Trophoblast cell (in vitro differentiated cells and primary cell): ENCODE data around the gene ACSL1.

ENCODE experiments used
- DNase-seq, 2 donors: peaks; one replicate each; pipeline ENCODE4 v3.0.0-alpha.2; 2016
- H2AFZ ChIP-seq: 2 replicates; pipeline ENCODE4 v1.6.1; 2013; ENCODE audit warnings: low read length, moderate library complexity, mild to moderate bottlenecking; ENCODE audit not compliant: insufficient read depth, poor library complexity
- H2AK5ac ChIP-seq: 2 replicates; pipeline ENCODE4 v1.6.1; 2013; ENCODE audit warnings: mild to moderate bottlenecking, low read length
- H2BK120ac ChIP-seq: 2 replicates; pipeline ENCODE4 v1.6.1; 2013; ENCODE audit warnings: low read length, mild to moderate bottlenecking, moderate library complexity; ENCODE audit not compliant: insufficient read depth, poor library complexity
- H2BK12ac ChIP-seq: 2 replicates; pipeline ENCODE4 v1.6.1; 2013; ENCODE audit warnings: mild to moderate bottlenecking, low read length, moderate library complexity
- H2BK5ac ChIP-seq: 2 replicates; pipeline ENCODE4 v1.6.1; 2013; ENCODE audit warnings: low read length, low read depth, moderate library complexity, mild to moderate bottlenecking; ENCODE audit not compliant: poor library complexity
- H3K14ac ChIP-seq: 2 replicates; pipeline ENCODE4 v1.6.1; 2013; ENCODE audit warnings: mild to moderate bottlenecking, low read length
- H3K18ac ChIP-seq: 2 replicates; pipeline ENCODE4 v1.6.1; 2013; ENCODE audit warnings: mild to moderate bottlenecking, low read length
- H3K23ac ChIP-seq: 2 replicates; pipeline ENCODE4 v1.6.1; 2013; ENCODE audit warnings: low read length
- H3K27ac ChIP-seq: 2 replicates; pipeline ENCODE4 v1.5.1; 2013; ENCODE audit warnings: low read depth, mild to moderate bottlenecking, inconsistent platforms, low read length, moderate library complexity
- H3K27me3 ChIP-seq: 2 replicates; pipeline ENCODE4 v1.6.1; 2013; ENCODE audit warnings: inconsistent platforms, mild to moderate bottlenecking, low read length, moderate library complexity; ENCODE audit not compliant: insufficient read depth
- H3K36me3 ChIP-seq, 2 experiments: 1 replicate in 1 of 2; 2 replicates in 1 of 2; pipeline ENCODE4 v1.6.1; 2013; ENCODE audit warnings: low read length in 2 of 2, mild to moderate bottlenecking in 2 of 2, moderate library complexity in 1 of 2; ENCODE audit not compliant: insufficient read depth in 2 of 2, control insufficient read depth in 1 of 2
- H3K4ac ChIP-seq: 2 replicates; pipeline ENCODE4 v1.6.1; 2013; ENCODE audit warnings: low read depth, mild to moderate bottlenecking, low read length, moderate library complexity
- H3K4me1 ChIP-seq, 2 experiments: 1 replicate in 1 of 2; 2 replicates in 1 of 2; pipeline ENCODE4 v1.6.1; 2013; ENCODE audit warnings: low read length in 2 of 2, mild to moderate bottlenecking in 2 of 2, moderate library complexity in 1 of 2; ENCODE audit not compliant: insufficient read depth in 2 of 2, control insufficient read depth in 1 of 2
- H3K4me2 ChIP-seq: 2 replicates; pipeline ENCODE4 v1.6.1; 2013; ENCODE audit warnings: inconsistent platforms, mild to moderate bottlenecking, low read length, moderate library complexity
- H3K4me3 ChIP-seq: 2 replicates; pipeline ENCODE4 v1.5.1; 2013; ENCODE audit warnings: mild to moderate bottlenecking, low read depth, low read length, inconsistent platforms
- H3K79me1 ChIP-seq: one replicate; pipeline ENCODE4 v1.6.1; 2013; ENCODE audit warnings: low read length
- H3K79me2 ChIP-seq: 2 replicates; pipeline ENCODE4 v1.6.1; 2013; ENCODE audit warnings: low read length, mild to moderate bottlenecking; ENCODE audit not compliant: control insufficient read depth, insufficient read depth, poor library complexity
- H3K9ac ChIP-seq: 2 replicates; pipeline ENCODE4 v1.6.1; 2013; ENCODE audit warnings: mild to moderate bottlenecking, low read length
- H3K9me3 ChIP-seq: 2 replicates; pipeline ENCODE4 v1.6.1; 2013; ENCODE audit warnings: low read depth, mild to moderate bottlenecking, control low read depth, inconsistent platforms, low read length; ENCODE audit not compliant: insufficient read depth
- H4K12ac ChIP-seq: 2 replicates; pipeline ENCODE4 v1.6.1; 2013; ENCODE audit warnings: low read depth, mild to moderate bottlenecking, low read length, moderate library complexity
- H4K8ac ChIP-seq: 2 replicates; pipeline ENCODE4 v1.6.1; 2013; ENCODE audit warnings: low read depth, mild to moderate bottlenecking, low read length, moderate library complexity
- H4K91ac ChIP-seq: one replicate; pipeline ENCODE4 v1.6.1; 2013; ENCODE audit warnings: low read depth, mild to moderate bottlenecking, low read length, moderate library complexity
- WGBS: extraction: QIAGEN DNeasy Blood & Tissue Kit; methylation state at CpG from one replicate; pipeline ENCODE4 v1.1.7; 2013; ENCODE audit warnings: missing lambda C conversion rate; ENCODE audit not compliant: insufficient read length, insufficient coverage; ENCODE audit errors: extremely low coverage; 5-methylcytosine and 5-hydroxymethylcytosine counted together

The ACSL1 gene

GRCh38 chr4:184732126-184732525 is 93.6 kb downstream of the ACSL1 start:
- Histone ChIP-seq H3K9me3 (no peaks in the 10 kb centered on the region), H3K79me2 (no peaks in the 10 kb centered on the region), H3K14ac (no peak overlapping the region), H3K4me1 (no peaks in the 10 kb centered on the region), H3K4me3 (no peak overlapping the region), H2AK5ac (no peak overlapping the region), H4K12ac (no peak overlapping the region), H3K36me3 (peaks cover 2 to 7% of the 10 kb centered on the region in 2 experiments), H2BK120ac (no peak overlapping the region), H4K8ac (no peak overlapping the region), H3K9ac (no peak overlapping the region), H3K4ac (no peak overlapping the region), H3K18ac (no peak overlapping the region), H3K23ac (no peak overlapping the region), H2BK5ac (no peak overlapping the region), H3K79me1 (peaks cover 2% of the 10 kb centered on the region), H3K27ac (no peak overlapping the region), H2BK12ac (no peak overlapping the region), H2AFZ (no peak overlapping the region), H3K4me2 (no peak overlapping the region), H4K91ac (no peak overlapping the region), H3K27me3 (no peaks in the 10 kb centered on the region)
- peak in 1 of 2 donors; percentile 19 for DNase-seq
- WGBS: no CpG with 5 or more reads among the region's 4 CpGs

- Histone ChIP-seq H4K12ac (no peak overlapping the region), H2BK120ac (no peak overlapping the region), H3K4me2 (no peak overlapping the region), H3K9ac (no peak overlapping the region), H4K8ac (no peak overlapping the region), H2AFZ (no peak overlapping the region), H3K4me1 (no peaks in the 10 kb centered on the region), H3K18ac (no peak overlapping the region), H3K23ac (no peak overlapping the region), H3K4me3 (no peak overlapping the region), H3K79me2 (no peaks in the 10 kb centered on the region), H4K91ac (no peak overlapping the region), H2BK5ac (no peak overlapping the region), H3K27ac (no peak overlapping the region), H3K79me1 (peaks cover 2% of the 10 kb centered on the region), H2AK5ac (no peak overlapping the region), H2BK12ac (no peak overlapping the region), H3K27me3 (no peaks in the 10 kb centered on the region), H3K4ac (no peak overlapping the region), H3K14ac (no peak overlapping the region), H3K9me3 (no peaks in the 10 kb centered on the region), H3K36me3 (peaks cover 5 to 7% of the 10 kb centered on the region in 2 experiments)
- DNase-seq: no peak
- WGBS: no CpG with 5 or more reads among the region's 6 CpGs
Observed at GRCh38 chr4:184731056-184731455, 94.7 kb downstream of the ACSL1 start.

GRCh38 chr4:184729946-184730345 is 95.8 kb downstream of the ACSL1 start:
- no peak overlapping the region for H4K91ac ChIP-seq
- no peak overlapping the region for H3K27ac ChIP-seq
- no peak overlapping the region for H3K23ac ChIP-seq
- H3K79me2 ChIP-seq: no peaks in the 10 kb centered on the region
- H4K8ac ChIP-seq: no peak overlapping the region
- no peak overlapping the region for H2AK5ac ChIP-seq
- H3K9ac ChIP-seq: no peak overlapping the region
- H3K4ac ChIP-seq: no peak overlapping the region
- WGBS: no CpG with 5 or more reads among the region's 5 CpGs
- no peak overlapping the region for H3K4me2 ChIP-seq
- H3K4me1 ChIP-seq: no peaks in the 10 kb centered on the region
- no peak for DNase-seq
- no peaks in the 10 kb centered on the region for H3K9me3 ChIP-seq
- H3K14ac ChIP-seq: no peak overlapping the region
- no peak overlapping the region for H2AFZ ChIP-seq
- H3K4me3 ChIP-seq: no peak overlapping the region
- no peak overlapping the region for H2BK120ac ChIP-seq
- H3K27me3 ChIP-seq: no peaks in the 10 kb centered on the region
- peaks cover 2% of the 10 kb centered on the region for H3K79me1 ChIP-seq
- H2BK5ac ChIP-seq: no peak overlapping the region
- peaks cover 5 to 7% of the 10 kb centered on the region in 2 experiments for H3K36me3 ChIP-seq
- no peak overlapping the region for H3K18ac ChIP-seq
- no peak overlapping the region for H4K12ac ChIP-seq
- no peak overlapping the region for H2BK12ac ChIP-seq

- H4K12ac ChIP-seq: no peak overlapping the region
- no peak overlapping the region for H4K91ac ChIP-seq
- H2AFZ ChIP-seq: no peak overlapping the region
- H3K4ac ChIP-seq: no peak overlapping the region
- peaks cover 7% of the 10 kb centered on the region in 2 experiments for H3K36me3 ChIP-seq
- H2BK12ac ChIP-seq: no peak overlapping the region
- no peak overlapping the region for H3K14ac ChIP-seq
- no peak overlapping the region for H3K4me3 ChIP-seq
- H3K18ac ChIP-seq: no peak overlapping the region
- no peaks in the 10 kb centered on the region for H3K79me2 ChIP-seq
- H2BK120ac ChIP-seq: no peak overlapping the region
- no CpG with 5 or more reads among the region's 2 CpGs for WGBS
- no peak overlapping the region for H3K9ac ChIP-seq
- no peak for DNase-seq
- no peak overlapping the region for H3K23ac ChIP-seq
- H3K79me1 ChIP-seq: peaks cover 2% of the 10 kb centered on the region
- H2BK5ac ChIP-seq: no peak overlapping the region
- H3K27ac ChIP-seq: no peak overlapping the region
- H3K27me3 ChIP-seq: no peaks in the 10 kb centered on the region
- no peak overlapping the region for H3K4me2 ChIP-seq
- H3K4me1 ChIP-seq: no peaks in the 10 kb centered on the region
- no peaks in the 10 kb centered on the region for H3K9me3 ChIP-seq
- no peak overlapping the region for H4K8ac ChIP-seq
- H2AK5ac ChIP-seq: no peak overlapping the region
Observed at GRCh38 chr4:184728858-184729257, 96.9 kb downstream of the ACSL1 start.
